Uterus (tissue), 4 donors: ENCODE results near the gene COG8. TPM values are rescaled to one million over a fixed set of nuclear protein-coding genes. Genes with fewer than 3 reads are reported as not detected.
A peak's percentile ranks its signal among the peaks of the same experiment; 100 is the strongest.

ENCODE experiments used
- DNase-seq, 2 donors: peaks; one replicate each; pipeline ENCODE4 v3.0.0-alpha.2; 2019 to 2020
- H3K27ac ChIP-seq, 2 donors: fragments of 200-600 bp; sonication (generic); 1 replicate in 1 of 2; 2 replicates in 1 of 2; pipeline ENCODE4 v1.5.1; 2016 to 2018
- H3K27me3 ChIP-seq, 2 donors: fragments of 200-600 bp; sonication (generic); one replicate each; pipeline ENCODE4 v1.5.1; 2018 to 2019; ENCODE audit warnings: control low read depth in 1 of 2
- H3K36me3 ChIP-seq, 2 donors: fragments of 200-600 bp; sonication (generic); one replicate each; pipeline ENCODE4 v1.5.1; 2019; ENCODE audit warnings: control low read depth in 1 of 2
- H3K4me1 ChIP-seq, 2 donors: fragments of 200-600 bp; sonication (generic); one replicate each; pipeline ENCODE4 v1.5.1; 2018 to 2019; ENCODE audit warnings: control low read depth in 1 of 2
- H3K4me3 ChIP-seq, 2 donors: fragments of 200-600 bp; sonication (generic); 1 replicate in 1 of 2; 2 replicates in 1 of 2; pipeline ENCODE4 v1.5.1; 2018 to 2019; ENCODE audit warnings: mild to moderate bottlenecking in 1 of 2
- H3K9me3 ChIP-seq, 2 donors: fragments of 200-600 bp; sonication (generic); one replicate each; pipeline ENCODE4 v1.5.1; 2019; ENCODE audit warnings: control low read depth in 1 of 2
- POLR2A ChIP-seq, 2 donors: fragments of 450-650 bp; IDR thresholded peaks; one replicate each; pipeline ENCODE4 v1.6.1; 2016; ENCODE audit warnings: antibody characterized with exemption in 2 of 2, mild to moderate bottlenecking in 1 of 2, moderate library complexity in 1 of 2
- intact Hi-C: fragments of 100-400 bp; cut with DNase I; formaldehyde crosslinking; loops from one replicate; pipeline ENCODE4 v1.15.1; 2023; ENCODE audit warnings: low total_unique reads
- total RNA-seq, 4 donors: library from RNA; depleted of rRNA in 3 of 4; stranded (reverse); fragments of >200 nt in 3 of 4; gene quantifications; one replicate each; pipeline versions ENCODE4 v1.1.0 to v1.2.4, GENCODE V29; 2014 to 2023
- TF ChIP-seq, protein P1 (sequence below), 4 experiments: fragments of 200-600 bp in 2 of 4; fragments of 450-650 bp in 2 of 4; sonication (generic) in 2 of 4; IDR thresholded peaks; one replicate each; pipeline ENCODE4 v1.5.1; 2016 to 2019; ENCODE audit warnings: antibody characterized with exemption in 4 of 4, mild to moderate bottlenecking in 2 of 4, moderate library complexity in 1 of 4
- donor health status: DM: yes; HTN: yes; CAD: no.

The COG8 gene
- total RNA-seq, 4 donors from 2014 or later: 39.4 to 58.8 (median 43.0) TPM

DNA sequence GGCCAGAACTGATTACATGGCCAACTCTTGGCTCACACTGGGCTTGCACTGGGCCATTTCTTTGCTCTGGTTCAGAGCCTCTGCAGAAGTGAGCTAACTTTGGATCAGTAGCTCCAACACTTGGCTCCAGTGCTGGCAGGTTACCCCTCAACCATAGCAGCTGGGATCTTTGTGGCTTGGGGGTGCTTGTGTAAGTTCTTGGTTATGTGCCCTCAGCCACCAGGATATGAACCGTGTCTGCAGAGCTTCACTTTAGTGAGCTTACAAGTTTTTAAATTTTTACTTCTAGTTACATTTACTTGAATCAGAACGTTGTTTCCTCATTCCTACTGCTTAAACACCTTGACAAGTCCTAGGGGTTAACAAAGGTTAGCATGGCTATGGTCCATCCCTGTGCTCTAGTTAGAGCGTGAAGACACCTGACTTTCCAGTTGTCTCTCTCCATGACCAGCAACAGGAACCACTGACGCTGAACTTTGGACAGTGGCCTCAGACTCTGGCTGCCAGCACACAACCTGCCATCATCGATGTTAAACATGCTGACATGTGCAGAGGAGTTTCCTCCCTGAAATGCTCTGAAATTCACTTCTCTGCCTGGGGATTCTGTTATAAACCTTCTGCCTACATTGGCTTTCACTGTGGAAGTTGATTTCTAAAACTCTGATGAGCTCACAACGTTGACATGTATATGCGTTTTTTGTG is 13.0 kb downstream of the COG8 start:
- H3K27ac ChIP-seq: no peak overlapping the region
- TF ChIP-seq, protein P1, sequence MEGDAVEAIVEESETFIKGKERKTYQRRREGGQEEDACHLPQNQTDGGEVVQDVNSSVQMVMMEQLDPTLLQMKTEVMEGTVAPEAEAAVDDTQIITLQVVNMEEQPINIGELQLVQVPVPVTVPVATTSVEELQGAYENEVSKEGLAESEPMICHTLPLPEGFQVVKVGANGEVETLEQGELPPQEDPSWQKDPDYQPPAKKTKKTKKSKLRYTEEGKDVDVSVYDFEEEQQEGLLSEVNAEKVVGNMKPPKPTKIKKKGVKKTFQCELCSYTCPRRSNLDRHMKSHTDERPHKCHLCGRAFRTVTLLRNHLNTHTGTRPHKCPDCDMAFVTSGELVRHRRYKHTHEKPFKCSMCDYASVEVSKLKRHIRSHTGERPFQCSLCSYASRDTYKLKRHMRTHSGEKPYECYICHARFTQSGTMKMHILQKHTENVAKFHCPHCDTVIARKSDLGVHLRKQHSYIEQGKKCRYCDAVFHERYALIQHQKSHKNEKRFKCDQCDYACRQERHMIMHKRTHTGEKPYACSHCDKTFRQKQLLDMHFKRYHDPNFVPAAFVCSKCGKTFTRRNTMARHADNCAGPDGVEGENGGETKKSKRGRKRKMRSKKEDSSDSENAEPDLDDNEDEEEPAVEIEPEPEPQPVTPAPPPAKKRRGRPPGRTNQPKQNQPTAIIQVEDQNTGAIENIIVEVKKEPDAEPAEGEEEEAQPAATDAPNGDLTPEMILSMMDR (IDR thresholded peaks at IDR 0.05): no peak
- no peak for TF ChIP-seq POLR2A (IDR thresholded peaks at IDR 0.05)
- H3K4me3 ChIP-seq: no peak overlapping the region
- no peak for DNase-seq
- intact Hi-C loops: no loop called here
- H3K4me1 ChIP-seq: peaks cover 13 to 18% of the 10 kb centered on the region in 2 donors
- no peaks in the 10 kb centered on the region for H3K9me3 ChIP-seq
- H3K27me3 ChIP-seq: no peaks in the 10 kb centered on the region
- no peaks in the 10 kb centered on the region for H3K36me3 ChIP-seq

DNA sequence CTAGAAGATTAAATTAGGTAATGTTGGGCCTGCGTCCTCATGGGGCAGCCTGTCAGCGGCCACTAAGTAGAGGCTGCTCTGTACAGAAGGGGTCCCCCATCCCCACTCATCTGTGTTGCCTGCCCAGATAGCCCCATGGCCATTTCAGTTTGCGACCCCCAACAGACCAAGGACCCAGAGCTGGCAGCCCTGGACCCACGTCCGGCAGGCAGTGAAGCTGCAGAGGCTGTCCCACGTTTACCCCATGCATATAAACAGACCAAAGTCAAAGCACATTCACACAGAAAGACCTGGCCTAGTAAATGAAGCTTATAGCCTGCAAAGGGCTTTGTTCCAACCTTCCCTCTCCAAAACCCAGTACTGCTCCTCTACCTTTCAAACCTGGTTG is 13.6 kb downstream of the COG8 start:
- Histone ChIP-seq H3K9me3 (no peaks in the 10 kb centered on the region), H3K4me1 (peaks cover 13 to 18% of the 10 kb centered on the region in 2 donors), H3K27ac (no peak overlapping the region), H3K36me3 (no peaks in the 10 kb centered on the region), H3K4me3 (no peak overlapping the region), H3K27me3 (no peaks in the 10 kb centered on the region)
- no peak for DNase-seq
- TF ChIP-seq, protein P1 (IDR thresholded peaks at IDR 0.05): no peak
- no peak for TF ChIP-seq POLR2A (IDR thresholded peaks at IDR 0.05)
- intact Hi-C loops: no loop called here

DNA sequence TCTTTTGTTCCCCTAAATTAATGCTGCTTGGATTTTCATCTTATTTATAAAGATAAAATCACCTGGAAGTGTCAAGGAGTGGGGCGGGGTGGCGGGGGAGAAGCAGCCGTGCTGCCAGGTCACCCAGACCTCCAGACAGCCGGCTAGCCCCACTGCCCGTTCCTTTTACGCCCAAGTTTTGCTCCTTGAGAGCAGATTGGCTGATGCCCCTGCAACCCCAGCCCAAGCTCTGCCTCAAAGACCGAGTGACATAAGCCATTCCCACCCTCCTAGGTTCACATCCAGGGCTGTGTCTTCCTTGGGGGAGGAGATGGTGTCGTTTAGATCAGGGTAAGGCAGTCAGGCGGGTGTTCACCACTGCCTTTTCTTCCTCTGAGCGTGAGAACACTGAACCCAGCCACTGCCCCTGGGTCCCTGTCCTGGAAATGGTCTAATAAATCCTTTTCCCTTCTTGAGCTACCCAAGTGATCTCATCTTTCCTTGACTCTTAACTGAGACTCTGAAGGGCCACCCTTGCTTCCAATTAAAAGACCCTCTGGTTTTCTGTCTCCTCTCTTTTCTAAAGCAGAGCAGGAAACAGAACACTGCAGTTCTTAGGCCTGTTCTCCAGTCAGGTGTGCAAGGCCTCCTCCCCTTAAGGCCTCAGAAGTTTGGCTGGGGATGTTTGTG is 14.6 kb downstream of the COG8 start:
- Histone ChIP-seq H3K27ac (peak overlapping the region in 1 of 2 donors; percentile 8), H3K4me3 (no peak overlapping the region), H3K9me3 (no peaks in the 10 kb centered on the region), H3K27me3 (no peaks in the 10 kb centered on the region), H3K36me3 (no peaks in the 10 kb centered on the region), H3K4me1 (peaks cover 12 to 18% of the 10 kb centered on the region in 2 donors)
- no peak for DNase-seq
- no peak for TF ChIP-seq POLR2A (IDR thresholded peaks at IDR 0.05)
- TF ChIP-seq, protein P1 (IDR thresholded peaks at IDR 0.05): no peak
- intact Hi-C loops: no loop called here

DNA sequence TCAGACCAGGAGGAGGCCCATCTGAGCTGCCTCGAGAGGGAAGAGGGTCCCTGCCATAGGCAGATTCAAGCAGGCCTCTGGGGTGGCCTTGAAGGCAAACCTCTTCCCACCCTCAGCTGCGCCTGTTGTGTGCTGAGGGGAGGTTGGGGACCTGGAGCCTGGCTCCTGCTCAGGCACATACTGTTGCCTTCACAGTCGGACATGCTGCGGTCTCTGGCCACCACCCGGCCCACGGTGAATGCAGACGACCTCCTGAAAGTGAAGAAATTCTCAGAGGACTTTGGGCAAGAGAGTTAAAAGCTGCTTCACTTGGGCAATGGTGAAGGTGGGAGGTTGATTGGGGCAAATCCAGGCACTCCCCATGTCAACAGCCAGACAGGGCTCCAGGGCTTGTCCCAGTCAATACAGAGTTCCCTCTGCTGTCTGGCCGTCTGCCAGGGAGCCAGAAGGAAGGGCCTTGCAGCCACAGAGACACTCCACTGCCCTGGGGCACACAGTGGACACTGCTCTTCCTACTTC is 15.3 kb downstream of the COG8 start:
- Histone ChIP-seq H3K27ac (peak overlapping the region in 1 of 2 donors; percentile 8), H3K27me3 (no peaks in the 10 kb centered on the region), H3K36me3 (no peaks in the 10 kb centered on the region), H3K4me1 (peaks cover 6 to 12% of the 10 kb centered on the region in 2 donors), H3K9me3 (no peaks in the 10 kb centered on the region), H3K4me3 (no peak overlapping the region)
- TF ChIP-seq, protein P1 (IDR thresholded peaks at IDR 0.05): no peak
- TF ChIP-seq POLR2A (IDR thresholded peaks at IDR 0.05): no peak
- peak; percentile 57 to 67 for DNase-seq
- intact Hi-C loops: no loop called here

DNA sequence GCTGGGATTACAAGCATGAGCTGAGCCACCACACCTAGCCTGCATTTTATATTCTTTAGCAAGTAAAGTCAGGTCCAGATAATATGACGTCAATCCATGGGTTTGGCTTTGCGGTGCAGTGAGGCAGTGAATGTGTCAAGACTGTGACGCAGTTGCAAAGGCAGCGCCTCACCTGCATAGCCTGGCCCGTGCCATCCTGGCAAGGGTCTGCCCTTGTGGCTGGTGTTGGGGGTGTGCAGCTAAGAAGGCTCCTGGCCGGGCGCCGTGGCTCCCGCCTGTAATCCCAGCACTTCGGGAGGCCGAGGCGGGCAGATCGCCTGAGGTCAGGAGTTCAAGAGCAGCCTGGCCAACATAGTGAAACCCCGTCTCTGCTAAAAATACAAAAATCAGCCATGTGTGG is 15.9 kb downstream of the COG8 start:
- Histone ChIP-seq H3K9me3 (no peaks in the 10 kb centered on the region), H3K27ac (no peak overlapping the region), H3K36me3 (no peaks in the 10 kb centered on the region), H3K4me3 (no peak overlapping the region), H3K4me1 (peaks cover 0 to 8% of the 10 kb centered on the region in 2 donors), H3K27me3 (no peaks in the 10 kb centered on the region)
- intact Hi-C loops: no loop called here
- DNase-seq: no peak
- no peak for TF ChIP-seq POLR2A (IDR thresholded peaks at IDR 0.05)
- TF ChIP-seq, protein P1 (IDR thresholded peaks at IDR 0.05): no peak
